GM12891 (cell line): ENCODE measurements around the gene FAM163B.

Experiments
- POLR2A ChIP-seq: IDR thresholded peaks from 2 replicates; pipeline ENCODE4 v1.6.1; 2011; ENCODE audit warnings: low read depth, low read length, control low read depth
- POLR2AphosphoS5 ChIP-seq: IDR thresholded peaks from 2 replicates; pipeline ENCODE4 v1.6.1; 2011; ENCODE audit warnings: low read depth, low read length, control low read depth
- SPI1 ChIP-seq: IDR thresholded peaks from 2 replicates; pipeline ENCODE4 v1.6.1; 2011; ENCODE audit warnings: low read depth, low read length, control low read depth

- no peak for TF ChIP-seq POLR2AphosphoS5
- no peak for TF ChIP-seq POLR2A
- no peak for TF ChIP-seq SPI1
Measured at GRCh38 chr9:133571391-133571890, 37.7 kb downstream of the FAM163B start.
